Retina (tissue), 1 donor: ENCODE data around the gene DAPK2.

Experiments
- DNase-seq: peaks from one replicate; pipeline ENCODE4 v3.0.0-alpha.2; 2016

DAPK2 gene

GRCh38 chr15:64022571-64022970 is 23.7 kb downstream of the DAPK2 start:
- DNase-seq: no peak

- DNase-seq: no peak
Measured at GRCh38 chr15:64019764-64020163, 26.5 kb downstream of the DAPK2 start.

- no peak for DNase-seq
Measured at GRCh38 chr15:64017591-64018163, 28.6 kb downstream of the DAPK2 start.

DNA sequence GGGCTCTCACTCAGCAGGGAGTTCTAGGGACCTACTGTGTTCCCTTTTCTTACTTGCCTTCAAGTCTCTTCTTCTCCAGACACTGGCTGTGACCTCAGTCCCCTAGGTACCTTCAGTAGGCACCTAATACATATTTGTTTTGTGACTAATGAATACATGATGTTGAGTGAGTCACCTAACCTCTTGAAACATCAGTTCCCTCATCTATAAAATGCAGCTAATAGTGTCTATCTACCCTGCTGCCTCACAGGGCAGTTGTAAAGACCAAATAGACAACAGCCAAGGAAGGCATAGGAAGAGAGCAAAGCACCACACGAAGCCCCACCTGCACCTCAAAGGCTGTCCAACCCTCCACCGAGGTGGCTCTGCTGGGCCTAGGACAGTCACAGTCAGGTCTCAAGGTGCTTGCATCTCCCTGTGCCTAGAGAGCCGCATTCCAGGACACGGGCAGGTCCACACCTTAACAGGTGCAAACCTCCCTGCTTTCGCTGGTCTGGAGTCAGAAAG is 29.1 kb downstream of the DAPK2 start:
- no peak for DNase-seq

GRCh38 chr15:64016257-64016656 is 30.0 kb downstream of the DAPK2 start:
- no peak for DNase-seq

GRCh38 chr15:64014995-64015394 is 31.3 kb downstream of the DAPK2 start:
- DNase-seq: no peak

- DNase-seq: peak; percentile 10
Measured at GRCh38 chr15:64013179-64014062, 32.9 kb downstream of the DAPK2 start.

DNA sequence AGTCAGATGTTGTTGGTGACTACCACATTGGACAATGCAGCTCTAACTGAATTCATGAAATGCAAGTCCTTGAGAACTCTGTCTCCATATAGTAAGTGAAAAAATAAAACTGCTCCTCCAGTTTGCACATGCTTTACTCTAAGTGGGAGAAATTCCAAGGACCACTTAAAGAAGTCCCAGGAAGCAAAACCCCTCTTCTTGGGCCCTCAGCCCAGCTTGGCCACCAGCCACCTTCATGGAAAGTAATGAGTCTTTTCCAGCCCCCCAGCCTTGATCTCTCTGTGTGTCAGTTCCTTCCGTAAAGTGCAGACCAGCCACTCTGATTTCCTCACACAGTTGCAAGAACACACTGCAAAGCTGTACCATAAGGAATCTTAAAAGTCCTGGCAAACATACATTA is 34.5 kb downstream of the DAPK2 start:
- no peak for DNase-seq

DNA sequence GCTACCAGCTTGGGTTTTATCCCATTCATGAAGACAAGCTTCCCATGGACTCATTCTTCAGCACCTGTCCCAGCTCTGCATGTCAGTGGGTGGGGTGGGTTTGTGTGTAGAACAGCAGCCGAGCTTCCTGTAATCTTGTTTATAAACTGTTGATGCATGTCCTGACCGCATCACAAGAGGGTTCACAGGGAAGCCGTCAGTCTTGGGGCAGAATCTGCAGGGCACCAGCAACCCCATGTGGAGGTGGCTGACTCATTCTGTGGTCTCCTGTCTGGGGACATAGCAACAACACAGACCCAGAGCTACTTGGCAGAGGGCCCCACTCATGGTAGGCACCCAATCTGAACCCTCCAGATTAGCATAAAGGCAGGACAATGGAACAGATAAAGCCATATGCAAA is 35.6 kb downstream of the DAPK2 start:
- DNase-seq: no peak

DNA sequence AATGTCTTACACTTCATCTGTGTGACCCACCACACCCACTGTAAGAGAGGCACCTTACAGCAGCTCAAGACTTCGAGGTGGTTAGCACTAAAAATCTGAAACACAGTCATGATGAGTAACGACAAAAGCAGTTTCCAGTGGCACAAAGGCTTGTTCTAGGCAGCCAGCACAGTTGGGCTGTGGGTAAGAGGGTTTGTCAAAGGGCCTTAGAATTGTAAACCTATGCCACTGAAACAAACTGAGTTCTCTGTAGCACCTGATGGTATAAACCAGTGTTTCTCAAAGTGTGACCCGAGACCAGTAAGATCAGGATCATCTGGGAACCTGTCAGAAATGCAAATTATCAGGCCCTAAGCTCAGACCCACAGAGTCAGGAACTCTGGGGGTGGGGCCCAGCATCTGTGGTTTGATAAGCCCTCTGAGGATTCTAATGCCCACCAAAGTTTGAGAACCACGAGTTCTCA is 36.5 kb downstream of the DAPK2 start:
- no peak for DNase-seq

DNA sequence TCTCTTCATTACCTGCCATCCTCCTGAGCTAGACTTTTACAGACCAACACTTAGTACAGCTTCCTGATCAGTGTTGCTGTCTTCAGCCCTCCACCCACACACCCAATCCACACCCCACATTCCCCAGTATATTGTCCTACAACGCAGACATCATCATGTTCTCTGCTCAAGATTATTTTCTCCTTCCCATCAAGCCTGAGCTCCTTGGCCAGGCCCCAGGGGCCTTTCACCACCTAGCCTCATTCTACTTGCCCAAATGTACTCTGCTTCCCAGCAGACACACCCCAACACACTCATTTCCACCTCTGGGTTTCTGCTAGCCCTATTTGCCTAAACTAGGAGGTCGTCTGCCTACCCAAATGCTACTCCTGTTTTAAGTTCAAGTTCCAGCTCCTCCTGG is 37.0 kb downstream of the DAPK2 start:
- DNase-seq: no peak

DNA sequence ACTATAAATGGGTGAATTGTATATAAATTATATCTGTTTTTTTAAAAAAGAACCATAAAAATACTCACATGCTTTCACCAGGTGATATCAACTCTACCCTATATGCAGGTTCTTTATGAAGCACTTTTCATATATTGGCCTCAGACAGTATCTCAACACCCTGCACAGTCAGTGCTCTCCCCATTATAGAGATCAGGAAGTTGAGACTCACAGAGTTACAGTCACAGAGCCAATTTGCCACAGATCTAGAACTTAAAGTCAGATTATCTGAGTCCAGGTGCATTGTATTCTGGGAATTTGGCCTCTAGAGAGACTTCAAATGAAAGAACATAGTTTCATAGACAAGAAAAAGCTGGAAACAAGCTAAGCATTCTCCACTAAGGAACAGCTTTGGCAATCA is 38.1 kb downstream of the DAPK2 start:
- DNase-seq: no peak

- DNase-seq: no peak
Measured at GRCh38 chr15:64006642-64007041, 39.6 kb downstream of the DAPK2 start.

GRCh38 chr15:64004587-64004986 is 41.7 kb downstream of the DAPK2 start:
- DNase-seq: no peak

DNA sequence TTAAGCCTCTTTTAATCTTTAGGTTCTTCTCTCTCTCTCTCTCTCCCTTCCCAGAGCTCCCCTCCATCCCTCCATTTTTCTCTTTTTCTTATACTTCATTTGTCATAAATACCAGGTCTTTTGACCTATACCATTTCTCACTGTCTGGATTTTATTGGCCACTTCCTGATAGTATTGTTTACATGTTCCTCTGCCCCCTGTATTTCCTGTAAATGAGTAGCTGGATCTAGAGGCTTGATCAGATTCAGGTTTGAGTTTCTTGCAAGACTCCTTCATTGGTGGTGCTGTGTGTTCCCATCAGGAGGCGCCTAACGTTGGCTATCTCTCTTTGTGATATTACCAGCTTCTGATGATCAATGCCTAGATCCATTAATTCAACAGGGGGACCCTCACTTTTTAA is 42.2 kb downstream of the DAPK2 start:
- DNase-seq: no peak

- DNase-seq: no peak
Measured at GRCh38 chr15:64003182-64003581, 43.1 kb downstream of the DAPK2 start.

DNA sequence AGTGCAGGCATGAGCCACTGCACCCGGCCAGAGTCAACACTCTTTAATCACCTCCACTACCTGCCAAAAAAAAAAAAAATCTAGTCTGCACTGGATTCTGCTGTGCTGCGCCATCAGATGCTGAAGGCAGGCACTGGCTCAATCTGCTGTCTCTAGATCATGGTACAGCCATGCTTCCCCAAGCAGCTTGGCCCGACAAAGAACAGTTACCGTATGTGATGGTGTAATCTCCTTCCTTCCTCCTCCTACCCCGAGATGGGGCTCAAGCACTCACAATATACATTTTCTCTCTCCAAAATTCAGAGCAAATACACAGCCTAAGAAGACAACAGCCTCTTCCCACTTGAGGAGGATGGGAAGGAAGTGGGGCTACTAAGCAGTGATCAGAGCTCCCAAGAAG is 45.1 kb downstream of the DAPK2 start:
- DNase-seq: no peak

- no peak for DNase-seq
Measured at GRCh38 chr15:64000183-64000951, 45.9 kb downstream of the DAPK2 start.

- DNase-seq: no peak
Measured at GRCh38 chr15:63999177-63999576, 47.1 kb downstream of the DAPK2 start.

DNA sequence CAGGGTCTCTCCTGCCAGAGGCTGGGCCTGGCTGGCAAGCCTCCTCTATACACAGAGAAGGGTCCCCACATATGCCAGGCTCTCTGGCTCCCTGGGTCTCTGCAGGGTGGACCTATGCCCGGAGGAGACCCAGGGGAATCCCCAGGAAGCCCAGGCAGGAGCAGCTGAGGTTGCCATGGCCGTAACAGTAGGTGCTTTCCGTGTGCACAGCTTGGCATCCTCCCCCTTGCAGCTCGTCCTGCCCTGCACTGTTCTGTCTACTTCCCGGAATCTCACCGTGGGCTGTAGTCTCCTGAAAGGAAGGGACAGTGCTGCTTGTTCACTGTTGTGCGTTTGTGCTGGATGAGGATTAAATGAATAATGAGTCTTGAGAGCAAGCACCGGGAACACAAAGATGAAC is 47.8 kb downstream of the DAPK2 start:
- no peak for DNase-seq

DNA sequence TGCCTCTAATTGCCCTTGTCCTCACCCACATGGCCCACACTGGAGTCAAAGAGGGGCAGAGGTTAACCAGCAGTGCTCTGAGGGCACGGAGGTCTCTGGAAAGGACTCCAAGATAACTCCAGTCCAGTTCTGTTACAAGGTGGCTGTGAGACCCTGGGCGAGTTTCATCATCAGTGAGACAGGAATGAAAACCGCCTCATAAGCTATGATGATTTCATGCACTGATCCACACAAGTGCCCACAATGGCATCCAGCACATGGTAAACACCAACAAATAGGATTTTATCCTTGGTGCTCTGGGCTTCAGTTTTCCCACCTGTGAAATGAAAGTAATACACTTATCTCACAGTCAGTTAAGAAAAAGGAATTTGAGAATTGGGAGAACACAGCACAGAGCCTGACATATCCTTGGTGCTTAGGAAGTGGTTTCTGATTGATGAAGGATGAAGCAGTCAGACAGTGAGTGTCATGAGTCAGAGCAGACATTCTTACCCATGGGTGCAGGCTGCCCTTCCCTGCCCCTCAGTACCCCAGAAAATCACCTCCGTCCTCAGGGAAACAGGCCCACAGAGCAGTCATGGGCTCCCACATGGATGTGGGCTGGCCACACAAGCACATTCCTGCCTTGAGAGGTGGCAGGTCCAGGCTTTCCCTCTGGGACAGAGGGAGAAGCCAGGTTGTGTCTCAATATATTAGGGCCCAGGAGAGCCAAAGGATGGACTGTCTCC is 48.4 kb downstream of the DAPK2 start:
- DNase-seq: no peak

GRCh38 chr15:63996794-63997357 is 49.4 kb downstream of the DAPK2 start:
- DNase-seq: no peak
